Measurements from ENCODE around the gene PCID2.

The PCID2 gene

DNA sequence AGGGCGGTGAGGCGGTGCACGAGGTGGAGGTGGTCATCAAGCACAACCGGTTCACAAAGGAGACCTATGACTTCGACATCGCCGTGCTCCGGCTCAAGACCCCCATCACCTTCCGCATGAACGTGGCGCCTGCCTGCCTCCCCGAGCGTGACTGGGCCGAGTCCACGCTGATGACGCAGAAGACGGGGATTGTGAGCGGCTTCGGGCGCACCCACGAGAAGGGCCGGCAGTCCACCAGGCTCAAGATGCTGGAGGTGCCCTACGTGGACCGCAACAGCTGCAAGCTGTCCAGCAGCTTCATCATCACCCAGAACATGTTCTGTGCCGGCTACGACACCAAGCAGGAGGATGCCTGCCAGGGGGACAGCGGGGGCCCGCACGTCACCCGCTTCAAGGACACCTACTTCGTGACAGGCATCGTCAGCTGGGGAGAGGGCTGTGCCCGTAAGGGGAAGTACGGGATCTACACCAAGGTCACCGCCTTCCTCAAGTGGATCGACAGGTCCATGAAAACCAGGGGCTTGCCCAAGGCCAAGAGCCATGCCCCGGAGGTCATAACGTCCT is 59.4 kb downstream of the PCID2 start:
- no peak for DNase-seq (ENCODE audit: low read depth)

DNA sequence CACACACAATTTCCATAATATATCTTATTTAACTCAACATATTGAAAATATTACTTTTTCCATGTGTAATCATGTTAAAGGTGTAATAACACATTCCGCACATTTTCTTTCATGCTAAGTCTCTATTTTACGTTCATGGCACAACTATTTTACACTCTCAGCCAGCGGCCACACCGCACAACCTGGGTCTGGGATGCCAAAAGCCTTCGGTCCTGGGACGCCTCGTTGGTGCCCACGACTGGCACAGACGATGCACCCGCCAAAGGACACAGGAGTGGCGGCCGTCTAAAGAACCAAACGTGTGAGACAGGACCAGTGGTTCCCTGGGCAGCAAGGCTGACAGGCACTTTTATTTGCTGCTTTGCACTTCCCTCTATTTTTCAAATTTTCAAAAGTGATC is 60.1 kb downstream of the PCID2 start:
- DNase-seq (ENCODE audit: low read depth), result no peak

DNA sequence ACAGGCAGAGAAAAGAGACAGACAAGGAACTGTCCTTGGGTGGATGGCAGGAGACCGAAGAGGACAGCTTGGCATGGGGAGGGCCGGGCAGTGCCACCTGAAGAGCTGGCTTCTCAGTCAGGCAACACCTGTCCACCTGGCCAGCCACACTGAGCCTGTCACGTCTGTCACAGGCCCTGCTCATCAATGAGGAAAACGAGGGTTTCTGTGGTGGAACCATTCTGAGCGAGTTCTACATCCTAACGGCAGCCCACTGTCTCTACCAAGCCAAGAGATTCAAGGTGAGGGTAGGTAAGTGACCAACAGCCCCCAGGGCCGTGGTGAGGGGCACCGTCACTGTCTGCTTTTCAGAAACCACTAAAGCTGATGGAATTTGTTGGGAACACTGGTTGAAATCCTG is 61.3 kb downstream of the PCID2 start:
- no peak for DNase-seq (ENCODE audit: low read depth)

DNA sequence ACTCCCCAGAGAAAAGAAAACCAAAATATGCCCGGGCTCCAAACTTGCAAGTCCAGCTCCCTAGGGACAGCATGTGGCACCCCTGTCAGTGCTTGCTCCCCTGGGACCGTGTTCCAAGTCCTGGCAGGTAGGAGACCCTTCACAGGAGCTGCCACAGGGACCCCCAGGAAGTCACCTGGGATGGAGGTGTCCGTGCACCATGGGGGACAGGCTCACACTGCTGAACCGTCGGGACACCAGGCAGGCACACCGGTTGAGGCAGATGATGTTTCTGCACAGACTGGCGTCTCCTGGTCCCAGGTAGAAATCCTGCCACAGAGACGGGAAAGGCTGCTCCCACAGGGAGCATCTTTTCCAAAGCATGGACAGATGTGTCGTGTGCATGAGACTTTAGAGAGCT is 61.7 kb downstream of the PCID2 start:
- DNase-seq (ENCODE audit: low read depth), result no peak

DNA sequence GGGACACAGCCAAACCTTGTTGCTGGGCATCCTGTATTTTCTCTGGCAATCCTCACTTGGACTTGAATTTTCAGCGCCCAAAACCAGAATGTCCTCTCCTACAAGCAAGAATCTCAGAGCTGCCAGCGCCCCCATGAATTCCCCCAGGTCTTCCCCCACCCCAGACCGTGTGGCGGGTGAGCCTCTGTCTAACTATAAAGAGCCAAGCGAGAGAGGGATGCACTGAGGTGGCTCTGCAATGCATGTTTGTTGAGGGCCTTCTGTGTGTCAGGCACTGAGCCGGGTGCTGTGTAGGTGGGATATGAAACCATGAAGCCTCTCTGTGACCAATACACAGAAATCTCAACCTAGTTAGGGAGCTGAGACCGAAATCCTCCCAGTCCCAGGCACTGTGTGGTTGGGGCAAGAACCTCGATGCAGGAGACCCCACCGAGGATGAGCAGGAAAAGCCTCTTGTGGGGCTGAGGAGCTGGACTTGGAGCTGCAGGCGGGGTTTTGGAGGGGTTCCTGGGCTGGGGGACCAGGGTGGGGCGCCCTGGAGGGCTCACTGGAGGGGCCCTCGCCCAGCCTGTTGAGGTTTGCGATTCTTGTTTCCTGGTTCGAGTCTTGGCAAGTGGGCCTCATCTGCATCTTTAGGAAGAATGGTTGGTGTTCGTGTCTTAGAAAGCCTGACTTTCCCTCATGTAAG is 62.4 kb downstream of the PCID2 start:
- no peak for DNase-seq (ENCODE audit: low read depth)

DNA sequence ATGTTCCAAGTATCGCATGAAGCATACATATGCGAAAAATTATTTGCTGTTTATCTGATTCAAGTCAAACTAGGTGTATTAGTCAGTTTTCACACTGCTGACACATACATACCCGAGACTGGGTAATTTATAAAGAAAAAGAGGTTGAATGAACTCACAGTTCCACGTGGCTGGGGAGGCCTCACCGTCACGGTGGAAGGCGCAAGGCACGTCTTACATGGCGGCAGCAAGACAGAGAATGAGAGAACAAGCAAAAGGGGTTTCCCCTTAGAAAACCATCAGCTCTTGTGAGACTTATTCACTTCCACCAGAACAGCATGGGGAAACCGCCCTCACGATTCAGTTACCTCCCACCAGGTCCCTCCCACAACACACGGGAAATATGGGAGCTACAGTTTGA is 63.0 kb downstream of the PCID2 start:
- DNase-seq (ENCODE audit: low read depth), result no peak

DNA sequence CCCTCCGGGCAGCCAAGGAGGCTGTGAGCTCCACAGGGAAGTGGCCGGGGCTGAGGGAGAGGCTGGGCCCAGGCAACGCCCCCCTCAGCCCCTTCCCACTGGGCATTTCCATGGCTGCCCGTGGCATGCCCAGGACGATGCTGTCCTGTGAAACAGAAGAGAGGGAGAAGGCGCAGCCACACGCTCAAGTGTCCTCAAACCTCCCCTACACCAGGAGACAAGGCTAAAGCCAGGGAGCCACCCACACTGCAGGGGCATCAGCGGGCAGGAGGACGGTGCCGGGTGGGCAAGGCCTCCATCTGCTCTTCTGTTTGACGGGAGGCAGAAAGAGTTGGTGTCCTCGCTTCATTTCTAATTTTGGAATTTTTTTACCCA is 64.2 kb downstream of the PCID2 start:
- no peak for DNase-seq (ENCODE audit: low read depth)

DNA sequence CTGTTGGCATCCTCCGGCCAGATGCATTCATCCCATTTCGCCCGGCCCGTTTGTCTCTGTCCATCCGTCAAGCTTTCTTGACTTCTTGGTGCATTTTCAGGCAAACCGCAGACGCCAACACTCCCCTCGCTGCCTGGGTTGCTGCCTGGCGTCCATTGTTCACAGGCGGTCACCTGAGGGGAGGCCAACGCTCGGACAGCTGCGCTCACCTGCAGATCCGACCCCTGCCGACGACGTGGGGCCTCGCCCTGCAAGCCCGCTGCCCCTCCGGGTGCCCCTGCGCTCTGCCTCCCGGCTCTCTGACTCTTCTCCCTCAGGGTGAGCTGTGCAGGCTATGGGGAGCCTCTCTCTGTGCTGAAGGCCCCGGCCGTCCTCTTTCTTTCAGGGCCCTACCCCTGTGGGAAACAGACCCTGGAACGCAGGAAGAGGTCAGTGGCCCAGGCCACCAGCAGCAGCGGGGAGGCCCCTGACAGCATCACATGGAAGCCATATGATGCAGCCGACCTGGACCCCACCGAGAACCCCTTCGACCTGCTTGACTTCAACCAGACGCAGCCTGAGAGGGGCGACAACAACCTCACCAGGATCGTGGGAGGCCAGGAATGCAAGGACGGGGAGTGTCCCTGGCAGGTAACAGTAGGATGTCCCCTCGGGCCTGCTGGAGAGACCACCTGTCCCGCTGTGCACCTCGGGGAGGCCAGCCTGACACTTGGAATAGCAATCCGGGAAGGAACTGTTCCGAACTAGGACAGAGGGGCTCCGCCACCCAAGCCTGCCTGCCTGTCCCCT is 64.8 kb downstream of the PCID2 start:
- DNase-seq (ENCODE audit: low read depth), result no peak

DNA sequence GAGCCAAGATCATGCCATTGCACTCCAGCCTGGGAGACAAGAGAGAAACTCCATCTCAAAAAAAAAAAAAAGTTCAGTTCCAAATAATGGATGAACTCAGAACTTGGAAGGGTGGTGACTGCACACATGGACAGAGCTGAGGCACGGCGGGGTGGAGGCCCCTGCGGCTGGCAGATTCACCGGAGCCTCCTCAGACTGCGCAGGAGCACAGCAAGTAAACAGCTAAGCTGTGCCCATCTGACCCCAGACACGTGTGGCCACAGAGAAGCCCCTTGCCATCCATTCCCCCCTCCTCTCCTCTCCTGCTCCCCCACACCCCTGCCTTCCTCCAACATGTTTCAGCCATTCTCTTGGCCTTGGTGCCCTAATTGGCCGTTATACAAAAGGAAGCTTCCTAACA is 65.6 kb downstream of the PCID2 start:
- DNase-seq (ENCODE audit: low read depth), result no peak

DNA sequence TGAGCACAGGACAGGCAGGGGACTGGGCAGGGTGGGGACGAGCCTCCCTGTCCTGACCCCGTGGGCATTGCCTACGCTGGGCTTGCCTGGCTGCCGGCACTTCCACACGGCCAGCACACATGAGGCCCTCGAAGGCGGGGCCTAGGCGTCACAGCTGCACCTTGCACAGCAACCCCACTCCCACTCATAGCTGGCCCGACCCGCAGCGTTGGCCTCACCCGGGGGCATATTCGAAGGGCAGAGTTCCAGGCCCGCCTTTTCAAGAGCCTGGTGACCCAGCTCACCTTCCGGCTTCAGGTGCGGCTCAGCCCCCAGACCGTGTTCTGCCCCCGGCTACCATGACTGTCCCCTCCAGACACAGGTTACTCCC is 66.9 kb downstream of the PCID2 start:
- DNase-seq (ENCODE audit: low read depth), result no peak

DNA sequence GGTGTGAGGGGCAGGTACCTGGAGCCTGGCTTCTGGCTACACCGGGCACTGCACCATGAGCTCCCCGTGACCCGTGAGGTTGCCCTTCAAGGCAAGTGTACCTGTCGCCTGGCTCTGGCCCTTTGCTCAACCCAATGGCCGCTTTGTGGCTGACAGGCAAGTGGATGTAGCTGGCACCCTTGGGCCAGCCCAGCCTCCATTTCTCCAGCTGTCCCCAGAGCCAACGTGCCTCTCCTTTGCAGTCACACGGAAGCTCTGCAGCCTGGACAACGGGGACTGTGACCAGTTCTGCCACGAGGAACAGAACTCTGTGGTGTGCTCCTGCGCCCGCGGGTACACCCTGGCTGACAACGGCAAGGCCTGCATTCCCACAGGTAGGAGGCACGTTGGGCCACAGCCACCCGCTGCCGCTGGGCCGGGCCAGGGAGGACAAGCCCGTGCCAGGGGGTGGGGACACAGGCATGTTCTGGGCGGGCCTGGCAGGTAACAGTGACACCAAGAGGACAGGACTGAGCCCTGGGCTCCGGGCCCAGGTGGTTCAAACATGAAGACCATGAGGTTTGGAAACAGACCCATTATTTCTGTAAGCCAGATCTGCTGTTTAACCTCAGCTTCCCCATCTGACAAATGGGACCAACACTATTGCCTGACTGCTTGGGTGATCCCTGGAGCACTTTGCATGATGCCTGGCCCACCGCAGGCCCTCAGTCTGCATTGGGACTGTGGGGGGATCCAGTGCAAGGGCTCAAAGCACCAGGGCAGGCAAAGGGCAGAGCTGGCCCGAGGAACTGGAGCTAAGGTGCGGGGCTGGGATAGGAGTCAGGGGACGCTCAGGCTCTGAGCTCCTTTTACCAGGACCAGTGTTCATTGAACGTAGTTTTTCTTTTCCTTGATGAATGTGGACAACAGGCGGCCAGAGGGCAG is 67.5 kb downstream of the PCID2 start:
- DNase-seq (ENCODE audit: low read depth), result no peak

DNA sequence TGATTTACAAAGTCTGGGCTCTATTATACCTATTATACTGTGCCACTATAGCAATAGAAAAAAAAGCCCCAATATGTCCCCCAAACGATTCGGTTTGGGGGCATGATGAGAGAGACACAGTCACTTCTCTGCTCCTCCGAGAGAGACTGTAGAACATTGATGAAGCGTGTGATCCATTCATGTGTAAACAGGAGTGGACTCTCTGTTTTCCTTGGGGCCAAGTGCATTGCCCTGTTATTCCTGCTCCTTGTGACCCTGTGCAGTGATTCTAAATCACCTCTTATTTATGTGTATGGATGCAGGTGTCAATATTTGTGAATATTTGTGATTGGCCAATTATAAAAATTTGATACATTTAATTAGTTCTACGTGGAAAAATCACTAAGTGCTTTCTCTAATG is 68.9 kb downstream of the PCID2 start:
- DNase-seq (ENCODE audit: low read depth), result no peak

DNA sequence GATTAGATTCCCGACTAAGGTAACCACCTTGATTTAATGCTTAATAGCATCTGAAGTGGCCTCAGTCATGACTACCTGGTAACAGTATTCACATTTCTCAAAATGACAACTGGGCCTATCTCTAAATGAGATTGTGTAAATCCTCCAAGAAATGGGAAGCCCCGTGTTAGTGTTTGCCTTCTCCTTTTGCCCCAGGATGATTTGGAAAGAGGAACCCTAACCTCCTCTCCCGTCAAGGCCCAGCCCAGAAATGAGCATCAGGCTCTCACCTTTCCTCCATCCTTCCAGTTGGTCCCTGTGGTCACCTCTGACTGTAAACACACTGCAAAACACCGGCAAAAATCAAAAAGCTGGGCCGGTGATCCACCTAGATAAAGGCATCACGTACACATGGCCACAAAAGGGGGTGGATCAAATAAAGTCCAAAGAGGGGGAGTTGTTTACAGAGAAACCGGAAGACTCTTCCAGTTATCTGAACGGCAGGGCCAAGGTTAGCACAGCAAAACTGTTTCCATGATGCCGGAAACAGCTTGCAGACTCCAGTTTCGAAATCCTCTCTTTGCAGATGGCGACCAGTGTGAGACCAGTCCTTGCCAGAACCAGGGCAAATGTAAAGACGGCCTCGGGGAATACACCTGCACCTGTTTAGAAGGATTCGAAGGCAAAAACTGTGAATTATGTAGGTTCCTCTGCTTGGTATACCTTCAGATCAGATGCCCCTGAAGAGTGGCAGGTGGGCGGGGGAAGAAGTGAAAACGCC is 69.5 kb downstream of the PCID2 start:
- DNase-seq (ENCODE audit: low read depth), result no peak

DNA sequence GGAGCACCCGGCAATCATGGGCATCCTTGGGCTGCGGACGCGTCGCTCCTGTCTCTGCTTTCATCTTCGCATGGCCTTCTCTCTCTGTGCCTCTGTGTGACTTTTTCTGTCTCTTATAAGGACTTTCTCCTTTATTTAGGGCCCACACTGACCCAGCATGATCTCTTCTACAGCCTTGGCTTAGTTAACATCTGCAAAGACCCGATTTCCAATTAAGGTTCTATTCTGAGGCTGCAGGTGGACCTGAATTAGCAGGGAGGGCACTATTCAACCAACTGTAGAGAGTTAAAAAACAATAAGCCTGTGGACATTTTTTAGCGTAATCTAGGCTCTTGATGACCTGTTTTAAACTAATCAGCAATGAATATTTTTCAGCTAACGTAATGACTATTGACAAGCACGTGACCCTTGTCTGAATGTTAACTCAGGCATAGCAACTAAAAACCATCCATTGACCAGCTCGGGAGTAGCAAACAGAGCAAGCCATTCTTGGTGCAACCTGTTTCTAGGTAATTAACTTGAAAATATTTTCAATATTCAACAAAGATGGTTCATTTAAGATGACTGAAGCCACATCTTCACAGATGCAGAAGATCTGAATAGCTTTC is 70.7 kb downstream of the PCID2 start:
- no peak for DNase-seq (ENCODE audit: low read depth)

DNA sequence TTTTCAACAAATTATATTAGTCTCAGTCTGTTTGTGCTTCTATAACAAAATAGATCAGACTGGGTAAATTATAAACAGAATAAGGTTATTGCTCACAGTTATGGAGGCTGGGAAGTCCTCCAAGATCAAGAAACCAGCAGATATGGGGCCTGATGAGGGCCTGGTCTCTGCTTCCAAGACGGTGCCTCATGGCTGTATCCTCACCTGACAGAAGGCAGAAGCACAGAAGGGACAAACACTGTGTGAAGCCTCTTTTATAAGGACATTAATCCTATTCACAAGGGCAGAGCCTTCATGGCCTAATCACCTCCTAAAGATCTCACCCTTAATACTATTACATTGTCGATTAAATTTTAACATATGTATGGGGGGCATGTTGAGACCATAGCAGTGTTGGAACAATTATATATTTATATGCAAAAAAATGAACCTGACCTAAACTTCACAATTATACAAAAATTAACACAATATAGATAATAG is 73.1 kb downstream of the PCID2 start:
- no peak for DNase-seq (ENCODE audit: low read depth)

DNA sequence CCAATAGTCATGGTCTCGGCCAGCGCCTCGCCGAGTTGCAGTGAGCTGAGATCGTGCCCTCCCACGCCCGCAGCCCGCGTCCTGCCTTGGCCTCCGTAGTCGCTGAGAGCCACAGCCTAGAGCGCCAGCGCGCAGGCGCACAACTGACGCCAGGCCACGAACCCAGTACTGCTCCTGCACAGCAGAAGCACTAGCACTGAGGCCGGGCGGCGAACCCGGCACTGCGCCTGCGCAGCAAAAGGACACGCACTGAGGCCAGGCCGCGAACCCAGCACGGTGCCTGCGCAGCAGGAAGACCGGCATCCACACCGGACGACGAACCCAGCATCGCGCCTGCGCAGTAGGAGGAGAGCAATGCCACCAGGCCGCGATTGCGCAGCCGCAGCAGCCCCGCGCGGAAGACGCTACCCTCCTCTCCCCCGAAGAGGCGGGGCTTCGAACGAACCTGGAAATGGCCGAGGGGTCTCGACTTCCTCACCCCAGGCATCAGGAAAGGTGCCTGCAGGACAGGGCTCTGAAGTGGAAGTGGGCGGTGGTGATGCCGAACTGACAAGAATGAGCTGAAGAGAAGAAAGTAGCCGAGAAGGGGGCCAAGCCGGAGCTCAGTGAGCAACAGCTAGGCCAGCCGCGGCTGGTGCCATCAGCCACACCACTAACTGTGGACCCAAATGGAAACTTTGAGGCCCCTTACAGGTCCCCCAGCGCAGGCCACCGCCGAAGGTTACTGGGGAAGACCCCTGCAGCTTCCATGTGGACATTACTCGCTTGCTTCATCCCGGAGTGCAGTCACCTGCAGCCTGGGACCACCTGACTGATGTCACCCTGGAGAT is 78.3 kb downstream of the PCID2 start:
- no peak for DNase-seq (ENCODE audit: low read depth)

DNA sequence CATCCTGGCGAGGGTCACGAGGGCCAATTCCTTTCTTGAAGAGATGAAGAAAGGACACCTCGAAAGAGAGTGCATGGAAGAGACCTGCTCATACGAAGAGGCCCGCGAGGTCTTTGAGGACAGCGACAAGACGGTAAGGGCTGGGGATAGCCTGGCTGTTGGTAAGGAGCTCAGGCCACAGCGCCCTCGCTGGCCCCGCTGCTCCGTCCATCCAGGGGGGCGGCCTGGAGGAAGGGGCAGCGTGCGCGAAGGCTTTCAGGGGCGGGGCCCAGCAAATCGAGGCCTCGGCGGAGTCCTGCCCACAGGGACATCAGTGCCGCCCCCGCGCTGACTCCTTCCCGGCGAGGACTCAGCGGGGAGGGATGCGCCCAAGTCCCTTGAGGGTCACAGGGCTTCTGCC is 79.0 kb downstream of the PCID2 start:
- no peak for DNase-seq (ENCODE audit: low read depth)
